GM21737 (cell line): ENCODE data around the gene ZKSCAN3.
"Not testable (repeated sequence)": the region's sequence is repeated elsewhere in the genome, so short reads cannot be mapped to it uniquely, and the experiment has no call there.

Source experiments
- ATAC-seq: cut with Tn5 transposase; IDR thresholded peaks from one replicate; pipeline ENCODE4 v1.9.1; 2021; ENCODE audit warnings: mild to moderate bottlenecking, moderate library complexity; ENCODE audit not compliant: unreplicated experiment

Gene ZKSCAN3

GRCh38 chr6:28349892-28350737 lies at the start of gene ZKSCAN3:
ZKSCAN3 (plus strand) TSS chr6:28349947; CDS start chr6:28359587, 9,640 bp downstream.
- ATAC-seq: peak; percentile 95

- ATAC-seq: no peak
Observed at GRCh38 chr6:28303570-28303969, 46.2 kb upstream of the ZKSCAN3 start.

GRCh38 chr6:28306363-28306762 lies 43.4 kb upstream of the ZKSCAN3 start:
- not testable (repeated sequence) for ATAC-seq

GRCh38 chr6:28311139-28311823 lies 38.5 kb upstream of the ZKSCAN3 start:
- no peak for ATAC-seq

GRCh38 chr6:28312939-28313338 lies 36.8 kb upstream of the ZKSCAN3 start:
- ATAC-seq: no peak

GRCh38 chr6:28315628-28316027 lies 34.1 kb upstream of the ZKSCAN3 start:
- no peak for ATAC-seq

- ATAC-seq: not testable (repeated sequence)
Observed at GRCh38 chr6:28317866-28318265, 31.9 kb upstream of the ZKSCAN3 start.

- no peak for ATAC-seq
Observed at GRCh38 chr6:28322661-28323060, 27.1 kb upstream of the ZKSCAN3 start.

- no peak for ATAC-seq
Observed at GRCh38 chr6:28323813-28324424, 25.8 kb upstream of the ZKSCAN3 start.

- no peak for ATAC-seq
Observed at GRCh38 chr6:28326371-28326948, 23.3 kb upstream of the ZKSCAN3 start.

- ATAC-seq: no peak
Observed at GRCh38 chr6:28330041-28330440, 19.7 kb upstream of the ZKSCAN3 start.

GRCh38 chr6:28333047-28333446 lies 16.7 kb upstream of the ZKSCAN3 start:
- ATAC-seq: no peak

- no peak for ATAC-seq
Observed at GRCh38 chr6:28333599-28334018, 16.1 kb upstream of the ZKSCAN3 start.

- no peak for ATAC-seq
Observed at GRCh38 chr6:28334286-28335039, 15.3 kb upstream of the ZKSCAN3 start.

- no peak for ATAC-seq
Observed at GRCh38 chr6:28335040-28335563, 14.6 kb upstream of the ZKSCAN3 start.

- ATAC-seq: peak; percentile 71
Observed at GRCh38 chr6:28335564-28336283, 14.0 kb upstream of the ZKSCAN3 start, which contains the start of gene ZSCAN31. ZSCAN31 (minus strand) TSS chr6:28336148; CDS start chr6:28329683, 6,465 bp downstream.

- no peak for ATAC-seq
Observed at GRCh38 chr6:28336284-28337120, 13.2 kb upstream of the ZKSCAN3 start.

- no peak for ATAC-seq
Observed at GRCh38 chr6:28337121-28337520, 12.6 kb upstream of the ZKSCAN3 start.
